Activated CD8-positive, alpha-beta T cell treated with anti-CD3 and anti-CD28 coated beads for 36 hours (primary cell): ENCODE results near the gene MRPS18B. TPM values are rescaled to one million over a fixed set of nuclear protein-coding genes. Genes with fewer than 3 reads are reported as not detected.

ENCODE experiments used
- ATAC-seq: fragments of 200-7000 bp; cut with Tn5 transposase; one replicate; pipeline ENCODE4 v1.10.0; 2021; ENCODE audit warnings: mild to moderate bottlenecking, moderate library complexity
- CTCF ChIA-PET: fragments of 350-600 bp; sonication (Branson Sonifier 250); formaldehyde crosslinking; loops from one replicate; lab custom pipeline; 2021; ENCODE audit warnings: antibody characterized with exemption; lab: Charles Lee
- POLR2A ChIA-PET: fragments of 350-600 bp; sonication (Branson Sonifier 250); formaldehyde crosslinking; loops from one replicate; lab custom pipeline; 2021; ENCODE audit warnings: antibody characterized with exemption; lab: Charles Lee
- DNase-seq: peaks from one replicate; pipeline ENCODE4 v3.0.0-alpha.2; 2020
- H3K27ac Mint-ChIP-seq: one replicate; pipeline ENCODE4 v1.8.0; 2021; ENCODE audit warnings: mild to moderate bottlenecking, mixed read lengths
- H3K27me3 Mint-ChIP-seq: one replicate; pipeline ENCODE4 v1.8.0; 2021; ENCODE audit warnings: mixed read lengths
- H3K36me3 Mint-ChIP-seq: one replicate; pipeline ENCODE4 v1.8.0; 2021; ENCODE audit warnings: low read depth, mixed read lengths
- H3K4me1 Mint-ChIP-seq: one replicate; pipeline ENCODE4 v1.8.0; 2021; ENCODE audit warnings: low read depth, mixed read lengths
- H3K4me3 Mint-ChIP-seq: one replicate; pipeline ENCODE4 v1.8.0; 2021; ENCODE audit warnings: mild to moderate bottlenecking, moderate library complexity, mixed read lengths
- H3K9me3 Mint-ChIP-seq: one replicate; pipeline ENCODE4 v1.8.0; 2021; ENCODE audit warnings: mixed read lengths
- CTCF ChIP-seq: fragments of 200-600 bp; IDR thresholded peaks from one replicate; pipeline ENCODE4 v1.8.0; 2022; ENCODE audit warnings: antibody characterized with exemption, mild to moderate bottlenecking
- intact Hi-C: fragments of 100-400 bp; cut with micrococcal nuclease; formaldehyde crosslinking; loops from one replicate; pipeline ENCODE4 v1.10.0; 2022
- total RNA-seq, 2 experiments: library from RNA; stranded (reverse); gene quantifications; one replicate each; pipeline ENCODE4 v1.2.3, GENCODE V29; 2021

The MRPS18B gene
- total RNA-seq, 2 experiments from 2014 or later: 109 to 110 TPM

DNA sequence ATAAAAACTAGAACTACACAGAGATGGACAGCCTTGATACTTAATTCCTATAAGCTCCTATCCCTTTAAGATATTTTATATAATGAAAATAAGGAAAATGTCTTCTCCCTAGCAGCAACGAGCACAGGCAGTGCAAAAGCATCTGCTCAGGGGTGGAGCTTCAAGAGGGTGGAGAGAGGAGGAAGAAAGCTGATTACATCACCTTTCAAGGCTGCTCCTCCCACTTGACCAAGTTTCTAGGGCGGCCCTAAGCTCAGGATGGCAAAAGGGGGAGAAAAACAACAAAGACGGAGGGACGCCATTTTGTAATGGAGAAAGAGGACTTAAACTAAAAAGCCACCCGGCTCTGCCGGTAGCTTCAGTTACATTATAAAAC is 2.8 kb upstream of the MRPS18B start:
- ATAC-seq (peak; percentile 66), DNase-seq (peak; percentile 90)
- Mint-ChIP-seq H3K27ac (peak overlapping the region; percentile 98), H3K27me3 (no peaks in the 10 kb centered on the region), H3K36me3 (peaks cover 81% of the 10 kb centered on the region), H3K9me3 (no peaks in the 10 kb centered on the region), H3K4me1 (peaks cover 52% of the 10 kb centered on the region), H3K4me3 (peak overlapping the region; percentile 95)
- no peak for TF ChIP-seq CTCF
- ChIA-PET POLR2A (interaction anchor here (0.6 to 5.3 kb wide), 38 partner anchors 11 to 298 kb away, joined by 3 to 121 read pairs (median 4); partner anchors contain the start of genes ABCF1, ATAT1, C6orf136 and DHX16), CTCF (interaction anchor here (0.8 to 4.7 kb wide), 8 partner anchors 9 to 119 kb away, joined by 3 to 50 read pairs (median 4); partner anchors contain the start of gene TUBB)
- intact Hi-C loops: loop anchor here (5.0 kb wide), 2 partner anchors 67 to 128 kb away; partner anchors contain the start of gene HLA-E

DNA sequence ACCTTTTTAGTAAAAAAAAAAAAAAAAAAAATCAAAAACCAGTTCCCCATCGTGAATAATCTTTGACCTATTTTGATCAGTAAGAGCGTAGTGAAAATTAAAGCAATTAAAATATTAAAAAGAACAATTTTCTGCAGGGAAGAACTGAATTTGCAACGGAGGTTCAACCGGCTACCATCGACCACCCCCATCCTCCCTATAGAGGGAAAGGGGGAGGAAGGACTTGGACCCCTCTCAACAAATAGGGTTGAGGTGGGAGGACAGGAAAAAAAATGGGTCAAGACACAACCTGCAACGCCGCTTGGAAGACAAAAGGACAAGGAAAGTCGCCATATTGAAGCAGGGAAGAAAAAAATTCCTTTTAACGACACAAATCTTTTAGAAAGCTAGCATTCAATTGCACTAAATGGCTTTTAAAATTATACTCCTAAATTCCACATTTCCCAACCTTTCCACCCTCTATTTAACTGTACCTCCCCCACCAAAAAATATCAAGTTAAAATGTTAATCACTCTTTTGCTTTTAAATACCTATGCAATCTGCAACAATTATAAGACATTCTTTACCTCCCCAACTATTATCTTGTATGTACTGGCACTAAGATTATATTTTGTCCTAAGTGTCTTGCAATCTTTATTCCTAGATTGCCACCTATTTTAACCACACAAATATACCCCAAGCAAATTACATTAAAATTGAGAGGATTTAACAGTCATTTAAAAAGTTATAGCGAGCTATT is 2.3 kb upstream of the MRPS18B start:
- Mint-ChIP-seq H3K4me1 (peaks cover 50% of the 10 kb centered on the region), H3K27ac (peak overlapping the region; percentile 98), H3K36me3 (peaks cover 76% of the 10 kb centered on the region), H3K4me3 (peak overlapping the region; percentile 95), H3K27me3 (no peaks in the 10 kb centered on the region), H3K9me3 (no peaks in the 10 kb centered on the region)
- ChIA-PET POLR2A (interaction anchor here (0.6 to 5.3 kb wide), 49 partner anchors 11 to 583 kb away, joined by 3 to 121 read pairs (median 4); partner anchors contain the start of genes ABCF1, ATAT1, C6orf136 and DHX16), CTCF (interaction anchor here (0.8 to 4.7 kb wide), 8 partner anchors 9 to 119 kb away, joined by 3 to 50 read pairs (median 4); partner anchors contain the start of gene TUBB)
- intact Hi-C loops: loop anchor here (5.0 kb wide), 2 partner anchors 67 to 128 kb away; partner anchors contain the start of gene HLA-E
- TF ChIP-seq CTCF: no peak
- DNase-seq: peak; percentile 44
- ATAC-seq: no peak

DNA sequence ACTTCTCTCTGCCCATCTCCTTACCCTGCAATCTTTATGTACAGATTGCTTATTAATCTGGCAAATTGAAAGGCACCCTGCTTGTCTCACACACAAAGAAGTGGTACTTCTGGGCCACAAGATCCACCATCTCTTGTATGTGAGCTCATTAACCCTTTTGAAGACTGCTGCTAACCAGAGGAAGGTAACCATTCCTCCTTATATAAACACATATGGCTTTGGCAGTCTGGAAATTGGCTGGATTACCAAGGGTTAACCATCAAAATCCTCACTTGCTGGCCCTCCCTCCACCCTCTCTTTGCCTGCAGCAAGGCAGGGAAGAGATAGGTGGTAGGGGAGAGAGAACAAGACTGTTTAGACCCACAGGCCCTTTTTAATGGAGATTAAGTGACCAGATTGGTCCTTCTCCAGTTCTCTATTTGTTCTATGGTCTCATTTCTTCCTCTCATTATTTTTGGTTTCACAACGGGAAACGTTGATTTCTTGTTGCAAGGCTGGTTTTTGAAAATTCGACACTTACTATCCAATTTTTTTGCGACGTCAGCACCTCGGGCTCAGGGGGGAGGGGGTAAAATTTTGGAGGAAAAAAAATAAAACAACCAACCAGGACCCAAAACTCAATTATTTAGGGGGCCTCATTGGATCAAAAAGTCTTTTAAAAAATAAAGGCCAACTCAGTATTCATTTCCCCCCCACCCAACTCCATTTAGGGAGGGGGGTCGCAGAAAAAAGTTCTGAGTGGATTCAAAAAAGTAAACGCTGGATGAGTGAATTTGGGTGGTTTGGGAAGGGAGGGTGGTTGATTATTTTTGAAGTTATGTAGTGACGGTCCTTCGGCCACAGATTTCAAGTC is 1.5 kb upstream of the MRPS18B start:
- peaks cover 45% of the 10 kb centered on the region for H3K4me1 Mint-ChIP-seq
- intact Hi-C loops: loop anchor here (2.0 to 5.0 kb wide), 3 partner anchors 66 to 129 kb away; partner anchors contain the start of genes HLA-E and TUBB
- peak overlapping the region; percentile 95 for H3K4me3 Mint-ChIP-seq
- ChIA-PET CTCF (interaction anchor here (1.5 to 4.7 kb wide), 3 partner anchors 19 to 105 kb away, joined by 5 to 50 read pairs (median 6); partner anchors contain the start of gene TUBB), POLR2A (interaction anchor here (0.6 to 5.3 kb wide), 36 partner anchors 10 to 582 kb away, joined by 3 to 121 read pairs (median 5); partner anchors contain the start of genes ABCF1, ATAT1, C6orf136 and DHX16)
- no peaks in the 10 kb centered on the region for H3K27me3 Mint-ChIP-seq
- no peak for TF ChIP-seq CTCF
- no peak for DNase-seq
- H3K27ac Mint-ChIP-seq: peak overlapping the region; percentile 98
- H3K36me3 Mint-ChIP-seq: peaks cover 73% of the 10 kb centered on the region
- no peaks in the 10 kb centered on the region for H3K9me3 Mint-ChIP-seq
- ATAC-seq: no peak

- no peak for TF ChIP-seq CTCF
- peaks cover 39% of the 10 kb centered on the region for H3K4me1 Mint-ChIP-seq
- intact Hi-C loops: loop anchor here (2.0 to 5.0 kb wide), 3 partner anchors 65 to 130 kb away; partner anchors contain the start of genes HLA-E and TUBB
- ChIA-PET POLR2A (interaction anchor here (0.6 to 5.3 kb wide), 27 partner anchors 9 to 827 kb away, joined by 3 to 66 read pairs (median 5); partner anchors contain the start of genes ABCF1, ATAT1, DHX16 and IER3), CTCF (interaction anchor here (1.1 to 2.7 kb wide), 5 partner anchors 15 to 114 kb away, joined by 3 to 25 read pairs (median 8); no protein-coding TSS in a partner anchor)
- no peaks in the 10 kb centered on the region for H3K9me3 Mint-ChIP-seq
- ATAC-seq (peak; percentile 82), DNase-seq (peak; percentile 99)
- H3K4me3 Mint-ChIP-seq: peak within 1 kb of the TSS; percentile 95
- H3K27ac Mint-ChIP-seq: peak within 1 kb of the TSS; percentile 98
- H3K27me3 Mint-ChIP-seq: no peaks in the 10 kb centered on the region
- H3K36me3 Mint-ChIP-seq: peaks cover 68% of the 10 kb centered on the region
Measured at GRCh38 chr6:30616811-30617564, 652 bp upstream of the MRPS18B start, which contains the start of gene PPP1R10. Gene PPP1R10 (minus strand): TSS chr6:30617243. CDS start chr6:30609944, 7,299 bp downstream.
